HL-60 (cell line): ENCODE data around the gene FOXJ3.

Source experiments
- DNase-seq, 2 experiments: peaks; one replicate each; pipeline ENCODE4 v3.0.0-alpha.2; 2010 to 2020; ENCODE audit warnings: low read depth in 1 of 2, low spot score in 1 of 2
- H3K27ac ChIP-seq: fragments of 250-450 bp; sonication (Bioruptor Pico); replicated peaks from 2 replicates; pipeline ENCODE4 v1.5.1; 2020; ENCODE audit warnings: mild to moderate bottlenecking, moderate library complexity
- H3K27me3 ChIP-seq: fragments of 250-450 bp; sonication (Bioruptor Pico); 2 replicates; pipeline ENCODE4 v1.5.1; 2021; ENCODE audit warnings: mild to moderate bottlenecking, moderate library complexity; ENCODE audit not compliant: insufficient read depth, poor library complexity, severe bottlenecking
- H3K4me3 ChIP-seq: replicated peaks from 2 replicates; pipeline ENCODE4 v1.5.1; 2011; ENCODE audit warnings: mild to moderate bottlenecking, control low read depth, low read length; ENCODE audit not compliant: insufficient read depth
- CTCF ChIP-seq: IDR thresholded peaks from one replicate; pipeline ENCODE4 v1.5.1; 2011; ENCODE audit warnings: low read length, control low read depth, inconsistent platforms; ENCODE audit not compliant: insufficient read depth
- GABPA ChIP-seq: IDR thresholded peaks from 2 replicates; pipeline ENCODE4 v1.6.1; 2012; ENCODE audit warnings: low read depth
- POLR2AphosphoS5 ChIP-seq: IDR thresholded peaks from 2 replicates; pipeline ENCODE4 v1.6.1; 2012; ENCODE audit warnings: low read depth
- REST ChIP-seq: IDR thresholded peaks from 2 replicates; pipeline ENCODE4 v1.6.1; 2012; ENCODE audit warnings: low read depth; ENCODE audit not compliant: insufficient replicate concordance
- SPI1 ChIP-seq: IDR thresholded peaks from 2 replicates; pipeline ENCODE4 v1.6.1; 2012; ENCODE audit warnings: low read depth, mild to moderate bottlenecking, borderline replicate concordance

The FOXJ3 gene

GRCh38 chr1:42321731-42322130 is 13.3 kb downstream of the FOXJ3 start:
- TF ChIP-seq GABPA (no peak), SPI1 (no peak), POLR2AphosphoS5 (no peak), CTCF (no peak), REST (no peak)
- no peak for DNase-seq
- Histone ChIP-seq H3K4me3 (no peak overlapping the region), H3K27ac (no peak overlapping the region), H3K27me3 (no peaks in the 10 kb centered on the region)

- no peak for TF ChIP-seq GABPA
- no peak for TF ChIP-seq CTCF
- no peak for TF ChIP-seq SPI1
- no peak for TF ChIP-seq POLR2AphosphoS5
- no peak for TF ChIP-seq REST
- no peaks in the 10 kb centered on the region for H3K27me3 ChIP-seq
- no peak for DNase-seq
- H3K27ac ChIP-seq, result no peak overlapping the region
- H3K4me3 ChIP-seq, result no peak overlapping the region
Measured at GRCh38 chr1:42320708-42321107, 14.3 kb downstream of the FOXJ3 start.

GRCh38 chr1:42319871-42320484 is 15.1 kb downstream of the FOXJ3 start:
- Histone ChIP-seq H3K27ac (no peak overlapping the region), H3K4me3 (no peak overlapping the region), H3K27me3 (no peaks in the 10 kb centered on the region)
- TF ChIP-seq POLR2AphosphoS5 (no peak), REST (no peak)
- DNase-seq, result no peak
